ENCODE measurements around the gene SPACA1. TPM values are rescaled to one million over a fixed set of nuclear protein-coding genes. Genes with fewer than 3 reads are reported as not detected.

SPACA1 gene
- total RNA-seq, 2 donors from 2014 or later = not detected

DNA sequence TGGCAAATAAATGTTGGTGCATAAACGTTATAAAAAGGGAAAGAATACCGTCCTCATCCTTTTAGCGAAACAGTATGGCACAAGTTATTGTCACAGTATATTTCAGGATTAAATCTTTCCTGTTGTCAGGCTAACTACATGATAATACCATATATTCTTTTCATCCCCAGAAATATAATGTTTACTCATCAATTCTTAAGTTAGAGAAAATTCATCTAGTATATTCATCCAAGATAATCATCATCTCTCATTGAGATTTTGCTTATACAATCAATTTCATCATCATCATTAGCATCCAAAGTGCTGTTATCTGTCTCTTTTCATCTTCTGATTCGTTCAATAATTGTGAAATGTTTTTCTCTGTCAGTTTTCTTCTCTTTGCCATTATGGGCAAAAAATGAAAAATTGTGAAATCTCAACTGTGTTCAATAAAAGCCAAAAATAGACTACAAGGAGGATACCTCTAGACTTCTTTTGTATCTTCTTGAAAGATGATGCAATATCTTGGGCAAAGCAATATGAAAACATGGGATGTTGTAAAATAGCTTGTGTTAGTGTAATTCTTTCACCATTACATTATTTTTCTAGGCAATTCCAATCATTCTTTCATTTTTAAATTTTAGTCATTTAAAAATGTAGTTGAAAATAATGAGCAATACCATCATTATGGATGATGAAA lies 2.6 kb downstream of the SPACA1 start:
- intact Hi-C loops (cut with DNase I) = no loop called here
- no peaks in the 10 kb centered on the region for H3K9me3 ChIP-seq
- WGBS, 2 donors = 62 to 65% methylated on average over 4 of the region's 4 CpGs
- H3K27ac ChIP-seq = no peak overlapping the region
- TF ChIP-seq POLR2A (IDR thresholded peaks at IDR 0.05) = no peak
- TF ChIP-seq, protein P1, sequence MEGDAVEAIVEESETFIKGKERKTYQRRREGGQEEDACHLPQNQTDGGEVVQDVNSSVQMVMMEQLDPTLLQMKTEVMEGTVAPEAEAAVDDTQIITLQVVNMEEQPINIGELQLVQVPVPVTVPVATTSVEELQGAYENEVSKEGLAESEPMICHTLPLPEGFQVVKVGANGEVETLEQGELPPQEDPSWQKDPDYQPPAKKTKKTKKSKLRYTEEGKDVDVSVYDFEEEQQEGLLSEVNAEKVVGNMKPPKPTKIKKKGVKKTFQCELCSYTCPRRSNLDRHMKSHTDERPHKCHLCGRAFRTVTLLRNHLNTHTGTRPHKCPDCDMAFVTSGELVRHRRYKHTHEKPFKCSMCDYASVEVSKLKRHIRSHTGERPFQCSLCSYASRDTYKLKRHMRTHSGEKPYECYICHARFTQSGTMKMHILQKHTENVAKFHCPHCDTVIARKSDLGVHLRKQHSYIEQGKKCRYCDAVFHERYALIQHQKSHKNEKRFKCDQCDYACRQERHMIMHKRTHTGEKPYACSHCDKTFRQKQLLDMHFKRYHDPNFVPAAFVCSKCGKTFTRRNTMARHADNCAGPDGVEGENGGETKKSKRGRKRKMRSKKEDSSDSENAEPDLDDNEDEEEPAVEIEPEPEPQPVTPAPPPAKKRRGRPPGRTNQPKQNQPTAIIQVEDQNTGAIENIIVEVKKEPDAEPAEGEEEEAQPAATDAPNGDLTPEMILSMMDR (IDR thresholded peaks at IDR 0.05) = no peak
- H3K4me1 ChIP-seq = no peaks in the 10 kb centered on the region
- no peak for DNase-seq
- no peak for ATAC-seq
- no peaks in the 10 kb centered on the region for H3K27me3 ChIP-seq
- H3K36me3 ChIP-seq (replicated peaks in 1 of 2; ENCODE audit: insufficient read depth in 1 of 2, low read depth in 2 of 2) = no peaks in the 10 kb centered on the region
- no peak overlapping the region for H3K4me3 ChIP-seq

DNA sequence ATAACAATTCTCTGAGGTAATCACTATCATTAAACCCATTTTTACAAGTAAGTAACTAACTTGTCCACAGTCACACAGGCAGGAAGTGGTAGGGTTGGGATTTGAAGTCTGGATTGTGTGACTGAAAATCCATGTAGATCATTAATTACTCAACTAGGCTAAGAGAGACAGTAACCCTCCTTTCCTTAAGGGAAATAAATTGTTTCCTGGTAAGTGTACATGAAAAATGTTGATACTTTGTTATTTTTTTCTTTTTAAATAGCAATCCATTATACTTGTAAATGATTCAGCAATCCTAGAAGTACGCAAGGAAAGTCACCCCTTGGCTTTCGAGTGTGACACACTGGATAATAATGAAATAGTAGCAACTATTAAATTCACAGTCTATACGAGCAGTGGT lies 11.6 kb downstream of the SPACA1 start:
- 21 to 36% methylated on average over 3 of the region's 3 CpGs for WGBS, 2 donors
- H3K27ac ChIP-seq = no peak overlapping the region

DNA sequence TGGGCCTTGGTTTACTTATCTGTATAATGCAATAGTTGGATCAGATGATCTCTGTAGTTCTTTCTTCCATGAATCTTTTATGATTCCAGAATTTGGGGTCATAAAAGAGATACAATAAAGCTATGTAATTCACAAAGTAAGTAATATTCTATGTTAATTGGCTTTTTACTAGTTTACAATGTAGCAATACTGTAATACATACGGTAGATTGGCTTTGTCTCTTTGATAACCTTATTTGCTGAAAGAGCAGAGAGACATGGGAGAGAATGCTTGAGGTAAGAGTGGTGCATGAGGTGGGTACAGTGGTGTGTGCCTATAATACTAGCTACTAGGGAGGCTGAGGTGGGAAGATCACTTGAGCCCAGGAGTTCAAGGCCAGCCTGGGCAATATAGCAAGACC lies 14.7 kb downstream of the SPACA1 start:
- no peak overlapping the region for H3K4me3 ChIP-seq
- H3K27ac ChIP-seq = no peak overlapping the region
- DNase-seq (no peak), ATAC-seq (no peak)
- no peaks in the 10 kb centered on the region for H3K36me3 ChIP-seq (replicated peaks in 1 of 2; ENCODE audit: insufficient read depth in 1 of 2, low read depth in 2 of 2)
- H3K4me1 ChIP-seq = no peaks in the 10 kb centered on the region
- intact Hi-C loops (cut with DNase I) = no loop called here
- H3K9me3 ChIP-seq = no peaks in the 10 kb centered on the region
- 64 to 88% methylated on average over 1 of the region's 1 CpG for WGBS, 2 donors
- H3K27me3 ChIP-seq = no peaks in the 10 kb centered on the region
- TF ChIP-seq, protein P1 (IDR thresholded peaks at IDR 0.05) = no peak
- TF ChIP-seq POLR2A (IDR thresholded peaks at IDR 0.05) = no peak

More for the DNA sequence above, 11.6 kb downstream of the SPACA1 start:
- Histone ChIP-seq H3K9me3 (no peaks in the 10 kb centered on the region), H3K27me3 (no peaks in the 10 kb centered on the region), H3K4me1 (no peaks in the 10 kb centered on the region), H3K4me3 (no peak overlapping the region), H3K36me3 (replicated peaks in 1 of 2; ENCODE audit: insufficient read depth in 1 of 2, low read depth in 2 of 2) (no peaks in the 10 kb centered on the region)
- ATAC-seq = no peak
- no peak for DNase-seq
- intact Hi-C loops (cut with DNase I) = no loop called here
- TF ChIP-seq POLR2A (IDR thresholded peaks at IDR 0.05) = no peak
- TF ChIP-seq, protein P1 (IDR thresholded peaks at IDR 0.05) = no peak

DNA sequence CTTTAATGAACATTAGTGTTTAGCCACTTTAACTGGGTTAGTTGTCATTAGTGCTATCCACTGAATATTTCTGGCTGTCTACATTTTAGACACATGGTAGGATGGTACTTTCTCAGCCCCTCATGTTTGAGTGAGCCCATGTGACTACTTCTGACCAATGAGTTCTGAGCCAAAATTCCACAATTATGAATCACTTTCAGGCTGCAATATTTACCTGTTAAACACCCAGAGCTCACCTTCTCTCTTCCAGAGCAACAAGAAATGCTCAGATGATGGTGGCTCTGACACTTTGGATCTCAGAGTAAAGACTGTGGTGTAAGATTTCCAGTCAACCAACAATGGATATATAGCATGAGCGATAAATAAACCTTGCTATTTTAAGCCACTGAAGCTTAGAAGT lies 24.8 kb downstream of the SPACA1 start:
- H3K4me3 ChIP-seq = no peak overlapping the region
- no peaks in the 10 kb centered on the region for H3K9me3 ChIP-seq
- H3K36me3 ChIP-seq (replicated peaks in 1 of 2; ENCODE audit: insufficient read depth in 1 of 2, low read depth in 2 of 2) = no peaks in the 10 kb centered on the region
- H3K27me3 ChIP-seq = no peaks in the 10 kb centered on the region
- no peaks in the 10 kb centered on the region for H3K4me1 ChIP-seq
- ATAC-seq = no peak
- DNase-seq = no peak
- intact Hi-C loops (cut with DNase I) = no loop called here
- TF ChIP-seq, protein P1 (IDR thresholded peaks at IDR 0.05) = no peak
- TF ChIP-seq POLR2A (IDR thresholded peaks at IDR 0.05) = no peak
- 84 to 85% methylated on average over 1 of the region's 1 CpG for WGBS, 2 donors
- no peak overlapping the region for H3K27ac ChIP-seq

DNA sequence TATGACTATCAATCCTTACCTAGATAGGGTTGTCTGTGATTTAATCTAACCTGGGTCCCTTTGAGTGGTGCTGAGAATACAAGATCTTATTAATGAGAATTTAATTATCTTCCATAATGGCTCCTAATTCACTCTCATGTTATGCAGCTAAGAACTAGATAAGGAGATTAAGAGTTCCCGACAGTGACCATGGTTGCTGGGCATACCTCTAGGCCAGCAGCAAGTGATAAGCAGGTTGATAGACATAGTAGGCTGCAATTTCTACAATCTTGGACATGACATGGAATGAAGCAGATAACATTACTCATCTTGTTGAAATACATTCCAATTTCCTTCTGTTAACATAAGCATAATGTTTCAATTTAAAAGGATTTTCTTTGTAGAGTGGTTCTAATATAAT lies 27.1 kb downstream of the SPACA1 start:
- Histone ChIP-seq H3K36me3 (replicated peaks in 1 of 2; ENCODE audit: insufficient read depth in 1 of 2, low read depth in 2 of 2) (no peaks in the 10 kb centered on the region), H3K27ac (no peak overlapping the region), H3K9me3 (no peaks in the 10 kb centered on the region), H3K4me1 (no peaks in the 10 kb centered on the region), H3K27me3 (no peaks in the 10 kb centered on the region), H3K4me3 (no peak overlapping the region)
- 29 to 44% methylated on average over 1 of the region's 1 CpG for WGBS, 2 donors
- TF ChIP-seq POLR2A (IDR thresholded peaks at IDR 0.05) = no peak
- TF ChIP-seq, protein P1 (IDR thresholded peaks at IDR 0.05) = no peak
- intact Hi-C loops (cut with DNase I) = no loop called here
- ATAC-seq (no peak), DNase-seq (no peak)

All from body of pancreas (tissue), 4 donors.